ENCODE results near the gene ANKRD36C. TPM values are rescaled to one million over a fixed set of nuclear protein-coding genes. Genes with fewer than 3 reads are reported as not detected.

Gene ANKRD36C
- 2.5 to 5.4 TPM (median 5.1 TPM) in 5 replicates for total RNA-seq (2022; extraction: Qiagen RNA extraction)

GRCh38 chr2:95991351-95992094, at the start of gene ANKRD36C:
ANKRD36C (minus strand) TSS chr2:95991824; CDS start chr2:95991708, 116 bp downstream.

DNA sequence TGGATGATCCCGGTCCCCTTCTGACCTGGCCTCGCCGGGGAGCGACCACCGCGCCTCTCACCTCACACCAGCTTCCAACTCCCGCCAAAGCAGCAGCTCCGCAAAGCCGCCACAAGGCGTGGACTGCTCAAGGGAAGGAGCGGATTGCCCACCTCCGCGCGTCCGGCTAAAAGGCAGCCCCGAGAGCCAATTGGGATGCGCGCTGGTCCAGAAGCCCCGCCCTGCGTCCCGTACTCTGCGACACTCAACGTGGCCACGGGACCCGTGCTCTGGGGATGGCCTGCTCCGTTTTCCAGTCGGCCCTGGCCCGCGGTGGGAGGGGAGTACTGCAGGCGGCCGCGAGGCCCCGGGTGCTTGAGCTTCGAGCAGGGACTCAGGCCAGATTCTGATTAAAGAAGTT, 43.2 kb upstream of the ANKRD36C start, which contains the start of gene GPAT2:
TSS of gene GPAT2 (minus strand) at position 125 of the 400 bp plus-strand sequence. CDS start 2,557 bp downstream, outside the sequence.

Other genes with a start within 250 kb of the ANKRD36C start
- gene GPAT2, start 43.1 kb upstream of the ANKRD36C start, total RNA-seq (2022; extraction: Qiagen RNA extraction), result not detected in 5 replicates
- 0.02 to 0.07 TPM (median 0.05 TPM) in 4 of 5 replicates, not detected in the other for gene ADRA2B, start 124.7 kb upstream of the ANKRD36C start, total RNA-seq (2022; extraction: Qiagen RNA extraction)
- not detected in 5 replicates for gene ASTL, start 146.7 kb upstream of the ANKRD36C start, total RNA-seq (2022; extraction: Qiagen RNA extraction)
- gene DUSP2, start 153.6 kb upstream of the ANKRD36C start, total RNA-seq (2022; extraction: Qiagen RNA extraction), result 0.22 to 0.56 TPM (median 0.44 TPM) in 5 replicates
- 90.1 to 100 TPM (median 93.6 TPM) in 5 replicates for gene STARD7, start 217.0 kb upstream of the ANKRD36C start, total RNA-seq (2022; extraction: Qiagen RNA extraction)

Data from A549 treated with CORT108297 at 1 μM for 4 hours (cell line).